HG03460 (cell line): ENCODE data around the gene HMHB1.

ENCODE experiments used
- ATAC-seq: cut with Tn5 transposase; IDR thresholded peaks from one replicate; pipeline ENCODE4 v1.9.1; 2021; ENCODE audit not compliant: unreplicated experiment

Gene HMHB1

DNA sequence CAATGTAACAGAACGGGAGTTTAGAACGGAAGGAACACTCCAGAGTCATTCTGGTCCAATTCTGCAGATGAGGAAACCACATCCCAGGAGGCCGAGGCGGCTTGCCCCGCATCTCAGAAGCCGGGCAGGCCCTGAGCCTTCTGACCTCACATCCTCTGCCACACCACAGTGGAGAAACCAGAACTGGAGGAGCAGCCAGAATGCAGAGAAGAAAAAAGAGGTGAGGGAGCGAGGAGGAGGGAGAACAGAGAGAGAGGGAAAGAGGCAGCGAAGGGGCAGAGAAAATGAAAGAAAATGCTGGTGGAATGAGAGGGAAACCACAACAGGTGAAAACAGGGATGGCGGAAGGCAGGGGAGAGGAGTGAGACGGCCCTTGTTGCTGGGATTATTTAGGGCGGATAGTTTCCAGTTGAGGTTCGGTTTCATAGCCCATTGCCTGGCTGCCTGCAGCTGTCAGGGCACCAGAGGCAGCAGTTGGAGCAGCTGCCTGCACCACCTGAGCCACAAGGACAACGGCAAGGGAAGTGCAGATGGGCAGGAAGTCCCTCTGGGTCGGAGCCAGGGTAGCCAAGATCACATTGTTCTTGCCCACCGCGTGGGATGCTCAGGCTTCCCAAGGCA, at the start of gene HMHB1:
TSS of gene HMHB1 (plus strand) at position 77 of the 621 bp plus-strand sequence.
- ATAC-seq: peak; percentile 55

DNA sequence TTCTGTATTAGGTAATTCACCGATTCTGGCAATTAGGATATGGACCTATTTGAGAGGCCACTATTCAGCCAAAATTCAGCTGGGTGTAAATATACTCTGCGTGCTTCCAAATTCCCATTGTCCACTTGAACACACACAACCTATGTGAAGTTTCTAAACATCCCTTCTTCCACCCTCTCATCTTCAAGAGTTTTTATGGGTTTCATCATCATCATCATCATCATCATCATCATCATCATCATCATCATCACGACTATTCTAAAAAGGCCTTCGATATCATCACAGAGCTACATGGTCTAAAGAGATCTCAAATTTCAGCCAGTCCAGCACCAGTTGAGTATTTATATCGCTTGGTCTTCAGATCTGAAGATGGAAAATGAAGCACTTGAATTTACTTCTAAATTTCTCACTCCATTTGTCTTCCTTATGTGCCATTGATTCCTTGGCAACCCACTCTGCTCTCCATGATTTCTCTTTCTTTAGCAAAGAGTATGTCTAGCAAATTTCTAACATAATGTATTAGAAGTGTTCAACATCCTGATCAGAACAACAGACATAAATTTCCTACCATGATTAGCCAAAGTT, 49.2 kb upstream of the HMHB1 start:
- ATAC-seq: no peak

DNA sequence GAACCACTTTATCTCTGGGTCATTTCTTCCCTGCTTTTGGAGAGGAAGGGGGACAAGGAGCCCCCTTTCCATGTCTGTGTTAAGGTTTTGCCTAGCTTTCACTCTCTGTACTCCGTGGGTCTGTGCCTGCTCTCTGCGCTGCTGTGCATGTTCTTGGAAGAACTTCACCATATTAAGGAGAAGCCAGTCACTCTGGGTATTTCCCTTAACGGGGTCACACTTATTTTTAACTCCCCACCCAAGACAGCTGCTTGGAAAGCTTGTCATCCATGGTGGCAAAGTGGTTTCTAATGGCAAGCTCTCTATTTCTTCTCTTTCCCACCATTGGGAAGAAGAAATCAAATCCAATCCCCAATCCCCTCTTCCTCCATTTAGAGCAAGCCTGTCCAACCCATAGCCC, 44.8 kb upstream of the HMHB1 start:
- ATAC-seq: no peak

DNA sequence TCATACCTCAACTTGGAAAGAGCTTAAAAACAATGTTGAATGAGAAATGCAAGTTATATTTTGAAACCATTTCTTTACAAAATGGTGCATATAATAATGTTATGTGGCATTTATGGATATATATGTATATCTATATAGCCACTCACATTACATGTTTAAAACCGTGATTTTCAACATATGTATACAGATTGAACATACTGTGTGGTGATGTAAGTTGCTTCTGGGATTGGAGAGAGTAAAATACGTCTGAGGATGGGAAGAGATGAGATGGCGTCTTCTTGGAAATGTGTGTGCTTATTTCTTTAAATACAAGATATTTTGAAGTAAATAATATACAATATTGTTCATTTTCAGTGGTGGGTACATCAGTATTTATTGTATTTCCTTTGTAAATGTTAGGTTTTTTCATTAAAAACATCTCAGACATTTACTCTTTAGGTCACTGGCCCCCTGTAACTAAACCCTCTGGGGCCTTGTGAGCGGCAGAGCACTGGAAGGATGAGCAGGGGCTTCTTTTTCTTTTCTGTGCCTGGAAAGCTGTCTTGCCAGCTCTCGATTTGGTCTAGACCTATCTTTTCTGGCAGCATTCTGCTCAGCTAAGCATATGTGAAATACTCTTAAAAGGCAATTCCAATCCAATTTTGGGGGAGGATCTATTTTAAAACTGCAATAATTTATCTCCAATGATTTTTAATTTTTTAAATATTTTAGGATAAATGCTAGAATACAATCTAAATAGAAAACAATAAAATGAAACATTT, 42.8 kb upstream of the HMHB1 start:
- ATAC-seq: no peak

DNA sequence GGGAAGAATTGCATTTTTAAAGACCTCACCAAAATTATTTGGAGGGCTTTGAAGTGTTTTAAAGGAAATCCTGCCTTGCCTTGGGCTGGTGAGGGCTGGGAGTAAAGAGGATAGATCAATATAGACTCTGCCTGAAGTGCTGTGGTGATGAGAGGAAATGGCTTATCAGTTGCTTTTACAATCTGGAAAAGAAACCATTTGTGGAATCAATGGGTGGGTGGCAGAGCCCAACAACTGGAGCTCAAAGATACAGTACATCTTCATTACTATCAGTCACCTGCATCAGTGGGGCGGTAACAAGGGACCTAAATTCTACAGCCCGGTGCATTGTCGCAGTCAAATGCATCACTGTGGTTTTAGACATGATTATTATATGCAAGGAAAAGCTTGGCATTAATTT, 41.5 kb upstream of the HMHB1 start:
- no peak for ATAC-seq

DNA sequence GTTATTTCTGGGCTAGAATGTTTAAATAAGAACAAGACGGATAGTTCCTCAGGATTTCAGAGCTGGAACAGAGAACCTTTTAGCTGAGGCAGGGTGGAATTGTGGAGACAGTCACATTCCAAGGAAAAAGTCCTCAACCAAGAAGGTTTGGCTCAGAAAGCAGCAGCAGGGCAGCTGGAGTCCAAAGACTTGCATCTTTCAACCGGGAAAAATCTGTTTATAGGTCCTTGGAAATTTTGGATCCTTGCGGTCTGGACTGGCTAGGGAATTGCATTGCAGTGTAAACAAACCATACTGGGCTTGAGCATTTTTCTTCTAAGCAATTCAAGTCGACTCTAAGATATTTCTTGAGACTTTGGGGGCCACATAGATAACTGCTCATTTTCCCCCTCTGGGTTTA, 40.8 kb upstream of the HMHB1 start:
- no peak for ATAC-seq

DNA sequence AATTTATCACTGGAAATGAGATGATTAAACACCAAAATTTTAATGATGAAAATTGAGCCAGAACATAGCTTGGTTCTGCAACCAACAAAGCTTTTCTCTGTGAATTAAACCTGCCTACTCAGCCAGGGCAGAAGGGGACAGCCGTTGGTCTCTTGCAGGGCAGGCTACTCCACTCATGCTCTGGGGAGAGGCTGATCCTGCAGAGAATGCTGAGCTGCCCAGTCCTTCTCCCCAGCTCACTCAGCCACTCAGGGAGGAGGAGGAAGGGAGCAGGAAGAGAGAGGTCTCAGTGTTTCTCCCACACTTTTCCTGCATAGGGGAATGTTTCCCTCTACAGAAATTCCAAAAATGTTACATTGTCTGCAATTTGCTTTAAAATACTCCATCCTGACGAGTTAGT, 40.4 kb upstream of the HMHB1 start:
- ATAC-seq: no peak

DNA sequence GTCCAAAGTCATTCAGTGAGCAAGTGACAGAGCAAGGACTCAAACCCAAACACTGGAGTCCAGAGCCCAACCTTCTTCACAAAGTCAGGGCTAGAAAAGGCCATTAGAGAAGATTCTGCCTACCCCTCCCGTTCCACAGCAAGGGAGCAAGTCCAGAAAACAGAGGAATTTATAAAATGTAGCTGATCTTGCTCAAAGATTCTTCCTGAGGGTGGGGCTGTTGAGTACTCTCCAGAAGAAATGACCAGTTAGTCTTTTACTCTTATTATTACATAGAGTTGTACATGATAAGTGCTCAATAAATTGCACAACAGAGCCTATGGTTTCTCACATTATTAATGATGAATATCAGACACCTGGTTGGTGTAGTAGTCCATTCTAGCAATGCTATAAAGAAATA, 39.3 kb upstream of the HMHB1 start:
- ATAC-seq: no peak

DNA sequence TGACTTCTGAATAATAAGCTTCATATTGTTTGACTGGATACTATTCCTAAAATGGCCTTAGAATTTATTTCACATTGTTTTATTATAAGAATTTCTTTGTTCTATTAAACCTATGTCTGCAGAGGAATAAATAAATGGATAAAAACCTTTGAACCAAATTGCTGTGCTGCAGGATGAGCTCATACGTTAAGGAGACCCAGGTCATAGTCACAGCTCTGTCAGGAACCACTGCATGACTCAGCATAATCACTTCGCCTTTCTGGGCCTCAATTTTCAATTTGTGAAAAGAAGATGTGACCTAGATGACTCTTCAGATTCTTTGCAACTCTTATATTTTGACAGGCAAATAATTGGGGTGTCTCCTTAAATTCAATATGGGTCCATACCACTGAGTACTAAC, 36.7 kb upstream of the HMHB1 start:
- ATAC-seq: no peak

DNA sequence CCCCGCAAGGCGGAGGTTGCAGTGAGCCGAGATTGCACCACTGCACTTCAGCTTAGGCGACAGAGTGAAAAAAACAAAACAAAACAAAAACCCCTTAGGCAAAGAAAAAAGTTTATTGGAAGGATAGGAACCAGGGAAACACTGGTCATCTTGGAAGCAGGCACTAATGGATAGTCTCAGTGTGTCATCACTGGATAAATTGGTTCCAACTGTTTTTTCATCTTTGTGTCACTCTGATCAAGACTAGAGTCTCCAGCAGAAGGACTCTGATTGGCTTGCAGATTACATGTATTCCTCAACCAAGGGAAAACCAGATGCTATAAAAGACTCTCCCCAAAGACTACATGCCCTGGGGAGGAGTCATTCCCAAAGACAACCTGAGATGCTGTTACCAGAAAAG, 35.0 kb upstream of the HMHB1 start:
- ATAC-seq: no peak

DNA sequence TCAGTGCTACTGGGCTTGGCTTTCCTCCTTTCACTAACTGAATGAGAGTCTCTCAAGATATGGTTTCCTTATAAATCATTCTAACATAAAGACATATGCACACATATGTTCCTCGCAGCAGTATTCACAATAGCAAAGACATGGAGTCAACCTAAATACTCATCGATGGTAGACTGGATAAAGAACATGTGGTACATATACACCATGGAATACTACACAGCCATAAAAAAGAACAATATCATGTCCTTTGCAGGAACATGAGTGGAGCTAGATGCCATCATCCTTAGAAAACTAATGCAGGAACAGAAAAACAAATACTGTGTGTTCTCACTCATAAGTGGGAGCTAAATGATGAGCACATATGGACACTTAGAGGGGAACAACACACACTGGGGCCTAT, 32.5 kb upstream of the HMHB1 start:
- ATAC-seq: no peak

DNA sequence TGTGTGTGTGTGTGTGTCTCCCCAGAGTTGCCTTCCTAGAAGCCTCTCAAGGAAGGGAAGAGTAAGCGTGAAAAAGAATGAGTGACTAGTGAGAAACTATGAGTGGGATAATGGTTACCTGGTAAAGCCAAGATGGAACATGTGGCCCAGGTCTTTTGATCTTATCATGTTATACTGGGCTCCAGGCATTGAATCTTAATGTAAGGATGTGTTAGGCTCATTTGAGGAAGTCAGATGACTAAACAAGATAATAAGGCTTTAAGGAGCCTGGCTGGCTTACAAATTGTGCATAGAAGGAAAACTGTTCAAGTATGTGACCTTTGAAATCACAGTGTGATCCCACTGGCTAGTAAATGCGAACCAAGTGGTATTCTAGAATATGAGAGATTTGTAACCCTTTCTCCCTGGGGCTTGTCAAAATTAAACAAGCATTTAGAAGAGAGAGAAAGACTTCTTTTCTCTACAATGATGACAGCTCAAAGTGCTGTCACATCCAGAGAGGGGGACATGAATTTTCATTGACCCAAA, 29.9 kb upstream of the HMHB1 start:
- no peak for ATAC-seq

DNA sequence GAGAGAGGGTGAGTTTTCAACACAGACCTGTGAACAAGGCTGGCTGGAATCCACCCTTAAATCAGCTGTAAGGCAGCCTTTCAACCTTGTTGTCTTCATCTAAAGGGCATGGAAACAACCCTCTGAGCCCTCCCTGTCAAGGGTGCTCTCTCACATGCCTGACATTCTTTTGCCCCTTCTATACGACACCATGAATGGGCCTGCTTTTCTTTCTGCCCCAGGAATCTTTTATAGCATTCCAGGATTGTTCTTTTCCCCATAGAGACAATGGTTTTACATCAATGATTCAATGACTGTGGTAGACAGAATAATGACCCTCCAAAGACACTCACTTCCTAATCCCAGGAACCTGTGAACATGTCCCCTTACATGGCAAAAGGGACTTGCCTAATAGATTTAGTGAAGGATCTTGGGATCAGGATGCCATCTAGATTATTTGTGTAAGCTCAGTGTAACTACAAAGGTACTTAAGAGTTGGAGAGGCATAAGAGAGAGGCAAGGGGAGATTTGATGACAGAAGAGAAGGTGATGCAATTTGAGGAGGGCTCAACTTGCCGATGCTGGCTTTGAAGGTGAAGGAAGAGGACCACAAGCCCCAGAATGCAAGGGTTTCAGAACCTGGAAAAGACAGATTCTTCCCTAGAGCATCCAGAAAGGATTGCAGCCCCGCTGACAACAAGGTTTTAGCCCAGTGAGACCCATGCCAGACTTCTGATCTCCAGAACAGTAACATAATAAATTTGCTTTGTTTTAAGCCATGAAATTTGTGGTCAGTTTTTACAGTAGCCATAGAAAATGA, 29.2 kb upstream of the HMHB1 start:
- no peak for ATAC-seq

DNA sequence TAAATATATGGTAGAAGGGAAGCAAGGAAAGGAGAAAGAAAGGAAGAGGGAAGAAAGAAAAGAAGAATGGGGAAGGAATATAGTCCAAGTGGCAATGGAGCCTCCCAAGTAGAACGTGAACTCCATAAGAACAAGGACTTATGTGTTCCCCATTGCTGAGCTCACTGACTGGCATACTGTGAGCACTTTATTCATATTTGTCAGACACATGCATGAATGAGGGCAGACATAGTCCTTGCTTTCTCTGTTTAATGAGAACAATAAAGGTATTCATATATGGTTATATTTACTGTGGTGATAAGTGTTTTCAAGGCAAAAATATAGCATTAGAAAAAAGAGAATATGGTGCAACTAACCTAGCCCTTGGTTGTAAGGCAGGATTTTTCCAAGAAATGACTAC, 23.6 kb upstream of the HMHB1 start:
- no peak for ATAC-seq

DNA sequence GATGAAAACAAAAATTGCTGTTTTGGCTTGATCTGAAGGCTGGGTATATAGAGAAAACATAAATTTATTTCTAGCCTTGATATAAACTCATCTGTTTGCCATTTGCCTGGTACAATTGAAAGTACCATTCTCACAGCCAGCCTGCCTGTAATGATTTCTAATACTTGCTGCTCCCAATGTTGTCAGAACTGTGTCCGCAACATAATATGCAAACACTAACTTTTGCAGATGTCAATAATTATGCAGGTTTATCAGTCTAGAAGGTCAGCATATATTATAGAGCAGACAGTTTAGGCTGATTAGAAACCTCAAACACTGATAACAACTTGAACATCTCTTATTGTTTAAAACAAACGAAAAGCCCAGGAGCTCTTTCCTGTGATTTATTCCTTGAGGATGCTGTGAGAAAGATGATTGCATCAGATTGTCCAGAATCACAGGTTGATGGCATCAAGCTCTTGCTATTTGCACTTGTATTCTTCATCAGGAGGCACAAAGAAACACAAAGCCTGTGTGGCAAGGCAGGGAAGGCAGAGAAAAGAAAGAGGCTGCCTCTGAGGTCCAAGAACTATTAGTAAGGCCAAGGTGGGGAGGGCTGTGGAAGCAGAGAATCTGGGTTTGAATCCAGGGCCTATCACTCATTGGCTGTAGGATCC, 21.4 kb upstream of the HMHB1 start:
- no peak for ATAC-seq

DNA sequence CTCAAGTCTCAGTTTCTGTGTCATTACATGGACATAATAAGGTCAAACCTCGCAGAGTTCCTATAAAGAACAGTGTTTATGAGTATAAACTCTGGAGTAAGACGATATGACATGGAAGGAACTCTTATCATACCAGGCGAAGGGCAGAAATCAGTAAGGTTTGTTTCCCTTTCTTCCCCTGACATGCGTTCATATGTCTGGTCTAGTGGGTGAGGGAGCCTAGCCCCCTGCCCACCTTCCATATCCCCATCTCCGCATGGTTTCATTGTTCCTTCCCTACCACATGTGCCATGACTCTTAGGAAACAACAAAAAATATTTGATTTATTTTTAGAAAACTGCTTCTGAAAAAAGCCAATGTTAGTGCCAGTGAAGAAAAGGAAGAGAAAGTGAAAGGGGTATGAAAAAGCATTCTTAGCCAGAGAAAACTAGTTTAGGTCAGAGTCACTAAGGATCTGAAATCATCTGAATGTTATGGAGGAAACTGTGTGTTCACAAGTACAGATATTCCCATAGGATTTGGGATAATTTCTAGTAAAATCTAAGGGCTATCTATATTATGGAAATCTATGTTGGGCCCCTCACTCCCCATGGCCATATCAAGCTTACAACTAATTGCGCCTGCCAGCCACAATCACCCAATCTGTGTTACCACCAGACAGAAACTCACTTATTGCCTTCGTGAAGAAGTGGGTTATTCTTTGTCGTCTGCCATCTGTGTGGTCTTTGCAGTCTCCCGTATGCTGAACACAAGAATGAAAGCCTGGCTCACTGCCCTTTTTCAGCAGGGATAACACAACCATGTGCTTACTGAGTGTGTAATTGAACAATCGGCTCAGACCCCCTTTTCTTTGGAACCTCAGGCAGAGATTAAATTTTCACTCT, 19.9 kb upstream of the HMHB1 start:
- ATAC-seq: peak; percentile 48

DNA sequence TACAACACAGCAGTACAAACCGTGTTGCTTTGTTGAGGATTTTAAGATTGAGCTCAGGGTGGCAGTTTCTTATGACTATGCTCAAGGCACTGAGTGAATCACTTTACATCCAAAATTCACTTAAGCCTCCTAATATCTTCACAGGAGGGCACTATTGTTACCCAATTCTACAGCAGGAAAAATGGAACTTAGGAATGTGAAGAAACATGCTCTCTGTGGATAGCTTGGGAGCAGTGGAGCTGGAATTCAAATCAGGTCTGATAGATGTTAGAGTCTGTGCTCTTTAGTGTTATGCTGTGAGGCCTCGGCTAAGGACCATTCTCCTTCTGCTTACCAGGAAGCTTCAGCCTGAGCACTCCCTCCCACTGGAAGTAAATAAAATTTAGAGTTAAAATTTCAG, 18.7 kb upstream of the HMHB1 start:
- no peak for ATAC-seq

DNA sequence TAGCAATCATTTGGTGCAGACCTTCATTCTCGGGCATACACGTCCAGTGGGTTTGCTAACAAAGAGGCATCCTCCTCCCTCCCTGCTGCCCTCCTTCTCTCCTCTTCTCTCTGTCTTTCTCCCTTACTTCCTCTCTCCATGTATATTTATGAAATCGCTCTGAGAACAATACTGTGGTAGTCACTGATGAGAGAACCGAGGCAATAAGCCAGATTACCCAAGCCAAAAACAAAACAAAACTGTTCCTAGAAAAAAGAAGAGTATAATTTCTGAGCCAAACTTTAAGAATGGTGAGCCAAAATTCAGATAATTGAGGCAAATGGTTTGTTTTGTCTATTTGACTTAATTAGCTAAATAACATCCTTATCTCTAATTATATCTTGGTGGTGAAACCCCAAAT, 15.8 kb upstream of the HMHB1 start:
- no peak for ATAC-seq

DNA sequence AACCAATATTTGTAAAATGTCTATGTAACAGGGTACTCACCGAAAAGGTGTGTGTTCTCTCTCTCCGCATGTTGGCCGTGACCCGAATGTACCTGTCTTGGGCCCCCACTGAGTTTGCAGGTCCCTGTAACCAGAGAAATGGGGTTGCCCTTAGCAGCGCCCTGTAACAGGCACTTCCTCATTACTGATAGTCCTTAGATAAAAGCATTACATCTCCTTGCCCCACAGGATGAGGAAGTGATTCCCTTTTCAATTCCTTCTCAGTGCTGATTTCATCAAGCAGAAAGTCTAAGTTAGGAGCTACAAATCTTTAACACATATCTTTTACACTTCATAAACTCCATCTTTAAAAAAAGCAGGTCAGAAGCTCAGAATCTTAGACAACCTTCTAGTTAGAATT, 15.2 kb upstream of the HMHB1 start:
- no peak for ATAC-seq

DNA sequence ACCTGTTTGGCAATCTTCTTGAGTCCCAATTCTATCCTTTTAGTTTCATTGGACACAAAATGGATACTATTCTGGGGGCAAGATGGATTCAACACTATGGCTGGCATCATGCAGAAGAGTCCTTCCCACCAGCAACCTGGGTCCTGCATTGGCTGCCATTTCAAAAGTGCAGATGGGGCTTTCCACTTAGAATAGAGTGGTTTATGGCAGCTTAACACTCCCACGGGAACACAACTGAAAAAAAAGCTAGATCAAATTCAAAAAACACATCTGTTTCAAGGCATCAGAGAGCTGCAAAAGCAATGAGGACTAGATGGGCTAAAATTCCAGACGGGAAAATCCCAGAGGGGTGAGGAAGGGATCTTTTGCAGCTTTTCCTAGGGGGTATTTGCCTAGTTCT, 11.2 kb upstream of the HMHB1 start:
- no peak for ATAC-seq
